HG03378 (cell line): ENCODE measurements around the gene GGA1.
"Not testable (repeated sequence)": the region's sequence is repeated elsewhere in the genome, so short reads cannot be mapped to it uniquely, and the experiment has no call there.

Source experiments
- ATAC-seq: cut with Tn5 transposase; IDR thresholded peaks from one replicate; pipeline ENCODE4 v1.9.1; 2021; ENCODE audit warnings: mild to moderate bottlenecking, moderate library complexity; ENCODE audit not compliant: unreplicated experiment

Gene GGA1

GRCh38 chr22:37607010-37607934 lies 1.4 kb upstream of the GGA1 start:
- ATAC-seq, result no peak

GRCh38 chr22:37607935-37608476 lies 628 bp upstream of the GGA1 start:
- peak; percentile 4 for ATAC-seq

- no peak for ATAC-seq
Observed at GRCh38 chr22:37609240-37610152, 862 bp downstream of the GGA1 start.

GRCh38 chr22:37610153-37610475 lies 1.5 kb downstream of the GGA1 start:
- not testable (repeated sequence) for ATAC-seq

GRCh38 chr22:37610480-37611129 lies 2.0 kb downstream of the GGA1 start:
- no peak for ATAC-seq

GRCh38 chr22:37611207-37611606 lies 2.6 kb downstream of the GGA1 start:
- ATAC-seq, result no peak

GRCh38 chr22:37616201-37617083 lies 7.8 kb downstream of the GGA1 start:
- ATAC-seq, result no peak

GRCh38 chr22:37617431-37617830 lies 8.8 kb downstream of the GGA1 start:
- ATAC-seq, result no peak

GRCh38 chr22:37618072-37618656 lies 9.5 kb downstream of the GGA1 start:
- no peak for ATAC-seq

- no peak for ATAC-seq
Observed at GRCh38 chr22:37618674-37619073, 10.0 kb downstream of the GGA1 start.

- ATAC-seq, result no peak
Observed at GRCh38 chr22:37619991-37620390, 11.4 kb downstream of the GGA1 start.

GRCh38 chr22:37621352-37621860 lies 12.8 kb downstream of the GGA1 start:
- ATAC-seq, result no peak

- ATAC-seq, result no peak
Observed at GRCh38 chr22:37623075-37624016, 14.7 kb downstream of the GGA1 start.

GRCh38 chr22:37624017-37624365 lies 15.4 kb downstream of the GGA1 start:
- ATAC-seq, result no peak

- no peak for ATAC-seq
Observed at GRCh38 chr22:37624876-37625275, 16.2 kb downstream of the GGA1 start.

- ATAC-seq, result no peak
Observed at GRCh38 chr22:37625737-37626136, 17.1 kb downstream of the GGA1 start.

GRCh38 chr22:37626144-37626543 lies 17.5 kb downstream of the GGA1 start:
- no peak for ATAC-seq

- no peak for ATAC-seq
Observed at GRCh38 chr22:37626556-37627075, 18.0 kb downstream of the GGA1 start.
